Eye (tissue), 1 donor: Measurements from ENCODE around the gene PLXNA1.
A peak's percentile ranks its signal among the peaks of the same experiment; 100 is the strongest.

Experiments used
- DNase-seq: peaks from one replicate; pipeline ENCODE4 v3.0.0-alpha.2; 2015

Gene PLXNA1

GRCh38 chr3:126982471-126983175, at the start of gene PLXNA1:
TSS of gene PLXNA1 (plus strand) at chr3:126983115. CDS start at chr3:126988594, 5,479 bp downstream.
- peak; percentile 87 for DNase-seq

GRCh38 chr3:126934031-126934531, 48.8 kb upstream of the PLXNA1 start:
- peak; percentile 91 for DNase-seq

GRCh38 chr3:126934991-126935390, 47.9 kb upstream of the PLXNA1 start:
- DNase-seq, result no peak

GRCh38 chr3:126935756-126936509, 47.0 kb upstream of the PLXNA1 start:
- DNase-seq, result no peak

GRCh38 chr3:126936853-126937425, 46.0 kb upstream of the PLXNA1 start:
- no peak for DNase-seq

GRCh38 chr3:126937533-126937932, 45.4 kb upstream of the PLXNA1 start:
- DNase-seq, result no peak

- peak; percentile 80 for DNase-seq
Measured at GRCh38 chr3:126937973-126938372, 44.9 kb upstream of the PLXNA1 start.

GRCh38 chr3:126938520-126939337, 44.2 kb upstream of the PLXNA1 start:
- no peak for DNase-seq

GRCh38 chr3:126939338-126939718, 43.6 kb upstream of the PLXNA1 start:
- DNase-seq, result no peak

GRCh38 chr3:126939733-126940132, 43.2 kb upstream of the PLXNA1 start:
- DNase-seq, result no peak

GRCh38 chr3:126941721-126942270, 41.1 kb upstream of the PLXNA1 start:
- DNase-seq, result no peak

GRCh38 chr3:126944089-126944965, 38.6 kb upstream of the PLXNA1 start:
- DNase-seq, result no peak

- DNase-seq, result no peak
Measured at GRCh38 chr3:126945171-126945721, 37.7 kb upstream of the PLXNA1 start.

GRCh38 chr3:126945891-126946290, 37.0 kb upstream of the PLXNA1 start:
- DNase-seq, result no peak

- peak; percentile 63 for DNase-seq
Measured at GRCh38 chr3:126946405-126946804, 36.5 kb upstream of the PLXNA1 start.

GRCh38 chr3:126947429-126947828, 35.5 kb upstream of the PLXNA1 start:
- DNase-seq, result no peak

- DNase-seq, result no peak
Measured at GRCh38 chr3:126948980-126949535, 33.9 kb upstream of the PLXNA1 start.

- no peak for DNase-seq
Measured at GRCh38 chr3:126951561-126951960, 31.4 kb upstream of the PLXNA1 start.

GRCh38 chr3:126952261-126952982, 30.5 kb upstream of the PLXNA1 start:
- DNase-seq, result no peak

GRCh38 chr3:126952983-126953660, 29.8 kb upstream of the PLXNA1 start:
- no peak for DNase-seq
